Endothelial cell (in vitro differentiated cells): ENCODE results near the gene RPL13A. TPM values are rescaled to one million over a fixed set of nuclear protein-coding genes. Genes with fewer than 3 reads are reported as not detected.

Source experiments
- DNase-seq: peaks from one replicate; pipeline ENCODE4 v3.0.0; 2021; ENCODE audit warnings: low spot score
- H3K27ac Mint-ChIP-seq: one replicate; pipeline ENCODE4 v1.8.0; 2021; ENCODE audit warnings: mixed read lengths, inconsistent platforms; ENCODE audit not compliant: unreplicated experiment
- H3K27me3 Mint-ChIP-seq: one replicate; pipeline ENCODE4 v1.8.0; 2021; ENCODE audit warnings: mild to moderate bottlenecking, moderate library complexity, mixed read lengths, inconsistent platforms; ENCODE audit not compliant: unreplicated experiment
- H3K36me3 Mint-ChIP-seq: one replicate; pipeline ENCODE4 v1.8.0; 2021; ENCODE audit warnings: mild to moderate bottlenecking, low read depth, mixed read lengths, inconsistent platforms; ENCODE audit not compliant: unreplicated experiment
- H3K4me1 Mint-ChIP-seq: one replicate; pipeline ENCODE4 v1.8.0; 2021; ENCODE audit warnings: mild to moderate bottlenecking, mixed read lengths, inconsistent platforms; ENCODE audit not compliant: unreplicated experiment
- H3K4me3 Mint-ChIP-seq: one replicate; pipeline ENCODE4 v1.8.0; 2021; ENCODE audit warnings: mild to moderate bottlenecking, mixed read lengths, inconsistent platforms; ENCODE audit not compliant: unreplicated experiment
- H3K9me3 Mint-ChIP-seq: one replicate; pipeline ENCODE4 v1.8.0; 2021; ENCODE audit warnings: mixed read lengths, inconsistent platforms; ENCODE audit not compliant: unreplicated experiment
- CTCF ChIP-seq: fragments of 200-600 bp; sonication (generic); IDR thresholded peaks from one replicate; pipeline ENCODE4 v1.5.0; 2021; ENCODE audit warnings: antibody characterized with exemption; ENCODE audit not compliant: unreplicated experiment
- total RNA-seq: library from RNA; stranded (reverse); fragmentation: NEBNext Ultra II Directional; extraction: Animal tissue kit (Norgen Biotek cat#: 25700); gene quantifications from one replicate; pipeline ENCODE4 v1.2.1, GENCODE V29; 2021; ENCODE audit not compliant: unreplicated experiment

RPL13A gene
- total RNA-seq, 1 donor from 2014 or later = 2,762 TPM

- no peaks in the 10 kb centered on the region for H3K9me3 Mint-ChIP-seq
- peaks cover 21% of the 10 kb centered on the region for H3K36me3 Mint-ChIP-seq
- no peak overlapping the region for H3K27ac Mint-ChIP-seq
- peaks cover 33% of the 10 kb centered on the region for H3K4me1 Mint-ChIP-seq
- peaks cover 5% of the 10 kb centered on the region for H3K27me3 Mint-ChIP-seq
- no peak for TF ChIP-seq CTCF
- DNase-seq = no peak
- H3K4me3 Mint-ChIP-seq = peak overlapping the region; percentile 95
These were observed 26.7 kb downstream of the RPL13A start for GRCh38 chr19:49514151-49514550.

GRCh38 chr19:49515767-49516166 lies 28.4 kb downstream of the RPL13A start:
- Mint-ChIP-seq H3K27ac (peak overlapping the region; percentile 68), H3K36me3 (peaks cover 31% of the 10 kb centered on the region), H3K27me3 (peaks cover 5% of the 10 kb centered on the region), H3K9me3 (no peaks in the 10 kb centered on the region), H3K4me1 (peaks cover 33% of the 10 kb centered on the region), H3K4me3 (peak overlapping the region; percentile 88)
- no peak for DNase-seq
- no peak for TF ChIP-seq CTCF

- H3K9me3 Mint-ChIP-seq = no peaks in the 10 kb centered on the region
- peaks cover 18% of the 10 kb centered on the region for H3K4me1 Mint-ChIP-seq
- TF ChIP-seq CTCF = no peak
- H3K4me3 Mint-ChIP-seq = no peak overlapping the region
- peaks cover 30% of the 10 kb centered on the region for H3K36me3 Mint-ChIP-seq
- H3K27me3 Mint-ChIP-seq = no peaks in the 10 kb centered on the region
- no peak overlapping the region for H3K27ac Mint-ChIP-seq
- no peak for DNase-seq
These were observed 30.6 kb downstream of the RPL13A start for GRCh38 chr19:49518033-49518432.

GRCh38 chr19:49520705-49521319 lies 33.4 kb downstream of the RPL13A start:
- H3K27ac Mint-ChIP-seq = no peak overlapping the region
- H3K36me3 Mint-ChIP-seq = peaks cover 38% of the 10 kb centered on the region
- no peak overlapping the region for H3K4me3 Mint-ChIP-seq
- peaks cover 13% of the 10 kb centered on the region for H3K4me1 Mint-ChIP-seq
- DNase-seq = no peak
- no peaks in the 10 kb centered on the region for H3K9me3 Mint-ChIP-seq
- H3K27me3 Mint-ChIP-seq = peaks cover 1% of the 10 kb centered on the region
- no peak for TF ChIP-seq CTCF

GRCh38 chr19:49524812-49525455 lies 37.5 kb downstream of the RPL13A start:
- DNase-seq = no peak
- H3K27me3 Mint-ChIP-seq = peaks cover 8% of the 10 kb centered on the region
- H3K36me3 Mint-ChIP-seq = peaks cover 31% of the 10 kb centered on the region
- no peak for TF ChIP-seq CTCF
- peak overlapping the region; percentile 81 for H3K4me3 Mint-ChIP-seq
- H3K9me3 Mint-ChIP-seq = no peaks in the 10 kb centered on the region
- peaks cover 7% of the 10 kb centered on the region for H3K4me1 Mint-ChIP-seq
- H3K27ac Mint-ChIP-seq = peak overlapping the region; percentile 31
